HT1080 (cell line): ENCODE measurements around the gene GPC5. TPM values are rescaled to one million over a fixed set of nuclear protein-coding genes. Genes with fewer than 3 reads are reported as not detected.
A peak's percentile ranks its signal among the peaks of the same experiment; 100 is the strongest.
"Not testable (repeated sequence)": the region's sequence is repeated elsewhere in the genome, so short reads cannot be mapped to it uniquely, and the experiment has no call there.

Experiments
- DNase-seq: peaks from one replicate; pipeline ENCODE4 v3.0.0-alpha.2; 2015; ENCODE audit warnings: low read depth
- total RNA-seq: library from RNA; depleted of rRNA; stranded (reverse); fragments of >200 nt; shearing (Covaris generic); gene quantifications from 2 replicates; pipeline ENCODE4 v1.2.3, GENCODE V29; 2014

The GPC5 gene
- total RNA-seq, 1 experiment from 2014 or later: 0.14 TPM

DNA sequence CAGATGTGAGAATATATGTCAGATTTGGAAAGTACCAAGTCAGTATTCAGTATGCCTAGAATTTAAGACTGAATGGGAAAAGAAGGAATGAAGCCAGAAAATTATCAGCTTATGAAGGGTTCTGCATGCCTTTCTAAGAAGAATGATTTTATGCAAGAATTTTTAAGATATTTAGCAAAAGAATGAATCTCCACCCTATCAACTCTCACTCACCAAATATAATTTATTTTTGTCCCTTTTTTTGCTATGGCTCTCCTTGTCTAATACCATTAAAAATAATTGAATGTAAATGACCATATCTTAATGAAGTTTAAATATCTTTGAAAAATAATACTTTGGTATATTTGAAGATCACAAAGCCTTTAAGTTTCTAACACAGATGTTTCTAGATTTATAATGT is 1215.5 kb downstream of the GPC5 start:
- DNase-seq: no peak

GRCh38 chr13:92621985-92622384 is 1223.6 kb downstream of the GPC5 start:
- DNase-seq: no peak

- DNase-seq: no peak
These were observed 1224.5 kb downstream of the GPC5 start for GRCh38 chr13:92622905-92623304.

- DNase-seq: no peak
These were observed 1227.9 kb downstream of the GPC5 start for GRCh38 chr13:92626274-92626673.

- DNase-seq: peak; percentile 43
These were observed 1242.5 kb downstream of the GPC5 start for GRCh38 chr13:92640936-92641335.

DNA sequence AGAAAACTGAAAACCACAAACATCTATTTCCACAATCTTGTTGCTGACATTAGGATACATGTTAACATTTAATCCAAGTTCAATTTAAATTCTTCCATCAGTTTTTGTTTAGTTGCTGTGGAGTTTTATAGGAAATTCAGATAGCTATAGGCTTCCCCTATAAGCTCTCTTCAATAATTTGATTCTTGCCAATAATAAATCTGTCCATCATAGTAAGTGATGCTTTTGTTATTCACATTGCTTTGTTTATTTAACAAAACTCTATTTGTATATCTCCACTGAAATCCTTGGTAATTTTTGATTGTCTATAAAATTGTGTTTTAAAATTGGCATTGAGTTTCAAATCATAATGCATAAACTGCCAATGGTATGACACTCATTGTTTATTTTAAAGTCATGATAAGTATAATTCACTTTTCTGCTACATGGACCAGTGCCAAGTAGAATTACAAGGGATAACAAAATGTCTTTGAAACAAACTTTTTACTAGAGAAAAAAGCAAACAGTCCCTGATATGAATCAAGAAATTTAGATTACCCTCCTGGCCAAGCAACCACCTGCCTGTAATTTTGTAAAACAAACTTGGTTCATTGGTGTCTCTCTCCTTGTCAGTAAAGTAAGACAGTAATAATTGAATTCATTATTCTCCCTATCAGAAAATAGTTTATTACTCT is 1250.9 kb downstream of the GPC5 start:
- DNase-seq: no peak

DNA sequence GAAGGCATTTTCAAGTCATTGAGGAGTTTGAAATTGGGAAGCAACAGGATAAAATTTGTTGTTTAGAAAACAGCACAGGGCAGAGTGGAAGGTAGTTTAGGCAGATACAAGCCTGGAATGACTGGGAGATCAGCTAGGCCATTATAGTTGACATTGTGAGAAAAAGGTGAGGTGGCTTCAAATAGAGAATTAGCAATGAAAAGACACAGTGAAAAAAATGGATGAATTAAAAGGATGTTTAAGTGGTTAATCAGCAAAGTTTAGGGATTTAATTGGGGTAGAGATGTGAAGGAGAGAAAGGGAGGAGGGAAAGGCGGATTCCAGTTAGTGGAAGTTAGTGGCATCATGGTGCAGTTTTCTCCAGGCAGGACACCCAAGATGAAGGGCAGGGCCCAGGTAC is 1257.7 kb downstream of the GPC5 start:
- DNase-seq: no peak

GRCh38 chr13:92656648-92657047 is 1258.2 kb downstream of the GPC5 start:
- no peak for DNase-seq

- peak; percentile 73 for DNase-seq
These were observed 1259.1 kb downstream of the GPC5 start for GRCh38 chr13:92657565-92657964.

DNA sequence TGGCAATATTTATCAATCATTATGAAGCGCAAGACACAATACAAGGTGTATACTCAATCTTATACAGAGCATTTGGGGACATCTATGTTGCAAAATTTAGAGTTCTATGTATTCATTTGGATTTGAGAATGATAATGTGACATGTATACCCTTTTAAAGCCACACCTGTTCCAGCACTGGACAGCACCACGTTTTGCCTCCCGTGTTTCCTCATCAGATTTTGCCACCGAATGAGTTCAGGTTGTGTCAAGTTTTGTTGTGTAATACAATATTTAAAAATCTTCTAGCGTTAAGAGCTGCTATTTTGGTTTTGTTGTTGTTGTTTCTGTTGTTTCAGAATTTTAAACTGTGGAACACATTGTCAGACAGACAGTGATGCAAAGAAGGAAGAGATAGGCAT is 1259.9 kb downstream of the GPC5 start:
- DNase-seq: no peak

DNA sequence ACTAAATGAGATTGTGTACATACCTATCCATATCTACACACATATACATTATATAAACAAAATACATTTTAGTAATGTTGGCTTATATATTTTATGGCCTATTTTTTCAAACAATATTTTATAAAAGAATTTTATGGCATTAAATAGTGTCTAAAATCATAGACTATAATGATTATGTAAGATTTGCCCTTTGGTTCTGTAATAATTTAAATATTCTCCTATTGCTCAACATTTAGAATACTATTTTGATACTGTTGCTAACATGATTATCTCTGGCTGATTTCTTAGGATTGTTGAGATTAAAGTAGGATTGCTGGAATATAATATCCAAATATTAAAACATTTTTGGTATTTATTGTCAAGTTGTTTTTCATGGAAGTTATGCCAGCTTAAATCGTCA is 1263.0 kb downstream of the GPC5 start:
- no peak for DNase-seq

DNA sequence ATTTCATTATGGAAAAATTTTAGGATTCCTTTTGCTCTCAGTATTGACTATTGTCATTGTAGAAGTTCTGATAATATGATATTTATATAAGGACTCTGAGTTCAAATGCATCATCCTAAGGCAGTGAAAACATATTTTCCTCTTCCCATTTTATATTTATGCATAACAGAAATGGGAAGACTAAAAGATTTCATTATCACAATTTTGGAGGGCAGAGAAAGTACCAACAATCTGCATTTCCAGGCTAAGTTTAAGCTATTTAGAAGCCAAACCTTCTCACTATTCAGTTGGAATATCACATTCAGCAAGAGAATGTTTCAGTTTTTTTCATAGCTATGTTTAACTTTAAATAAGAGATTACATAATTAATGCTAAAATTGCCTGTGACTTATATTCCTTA is 1269.7 kb downstream of the GPC5 start:
- DNase-seq: no peak

- DNase-seq: no peak
These were observed 1271.7 kb downstream of the GPC5 start for GRCh38 chr13:92670096-92670495.

GRCh38 chr13:92671821-92672220 is 1273.4 kb downstream of the GPC5 start:
- DNase-seq: no peak

DNA sequence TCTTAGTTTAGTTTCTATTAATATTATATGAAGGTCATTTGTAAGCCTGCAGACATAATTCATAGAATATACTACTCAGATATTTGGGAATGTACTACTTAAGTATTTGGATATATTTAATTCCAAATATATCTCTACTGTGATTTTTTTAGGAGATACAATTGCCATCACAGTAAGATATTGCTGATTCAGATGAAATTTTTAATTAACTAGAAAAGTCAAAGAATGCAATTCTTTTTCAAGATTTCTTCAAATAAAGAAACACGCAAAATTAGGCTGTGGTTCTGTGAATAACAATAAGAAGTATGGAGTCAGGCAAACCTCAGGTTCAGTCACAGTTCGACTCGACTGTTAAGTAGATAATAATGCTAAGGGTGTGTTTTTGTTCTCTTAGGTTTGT is 1277.8 kb downstream of the GPC5 start:
- DNase-seq: no peak

DNA sequence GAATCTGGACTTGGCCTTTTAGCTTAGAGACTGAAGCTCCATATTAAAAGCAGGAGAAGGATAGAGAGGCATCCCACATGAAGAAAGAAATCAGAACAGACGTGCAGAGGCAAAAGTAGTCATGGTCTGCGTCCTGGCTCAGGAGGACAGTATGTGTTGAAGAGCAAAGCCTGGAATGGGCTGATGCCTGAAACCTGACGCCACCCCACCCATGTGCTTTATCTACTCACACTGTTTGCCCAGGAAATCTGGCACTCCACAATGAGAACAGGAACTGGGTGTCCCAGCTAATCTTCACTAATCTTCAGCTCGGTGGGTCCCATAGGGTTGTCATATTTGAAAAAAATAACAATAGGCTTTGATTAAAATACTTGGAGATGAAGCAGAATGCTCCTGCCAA is 1279.2 kb downstream of the GPC5 start:
- DNase-seq: no peak

DNA sequence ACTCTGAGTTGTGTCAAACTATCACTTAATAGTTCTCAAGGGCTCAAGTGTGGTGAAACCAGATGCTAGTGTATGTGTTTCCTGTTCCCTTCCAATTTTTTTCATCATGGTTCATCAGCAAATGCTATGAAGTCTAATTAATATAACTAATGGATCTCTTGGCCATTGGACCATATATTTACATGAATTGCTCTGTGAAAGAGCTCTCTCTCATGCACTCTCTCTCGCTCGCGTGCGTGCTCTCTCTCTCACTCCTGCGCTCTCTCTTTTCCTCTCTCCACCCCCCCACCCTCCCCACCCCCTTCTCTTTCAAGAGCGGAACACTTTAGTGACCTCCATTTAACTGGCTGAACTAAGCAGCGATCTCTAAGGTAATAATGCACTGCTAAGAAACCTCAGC is 1281.2 kb downstream of the GPC5 start:
- DNase-seq: no peak

DNA sequence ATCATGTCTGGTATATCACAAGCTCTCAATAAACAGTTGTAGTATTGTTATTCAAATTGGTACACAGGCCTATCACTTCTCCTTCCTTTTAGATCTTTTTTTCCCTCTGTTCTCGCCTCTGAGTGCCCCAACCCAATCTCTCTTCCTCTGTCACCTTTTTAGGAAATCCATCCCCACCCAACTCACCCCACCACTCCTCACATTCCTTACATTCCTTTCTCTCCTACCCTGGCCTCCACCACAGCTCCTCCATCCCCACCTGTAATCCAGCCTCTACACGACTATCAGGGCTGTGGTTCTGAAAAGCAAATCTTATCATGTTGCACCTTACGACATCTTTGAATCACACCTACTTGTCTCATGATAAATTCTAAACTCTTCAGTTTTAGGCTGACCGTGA is 1282.8 kb downstream of the GPC5 start:
- no peak for DNase-seq

DNA sequence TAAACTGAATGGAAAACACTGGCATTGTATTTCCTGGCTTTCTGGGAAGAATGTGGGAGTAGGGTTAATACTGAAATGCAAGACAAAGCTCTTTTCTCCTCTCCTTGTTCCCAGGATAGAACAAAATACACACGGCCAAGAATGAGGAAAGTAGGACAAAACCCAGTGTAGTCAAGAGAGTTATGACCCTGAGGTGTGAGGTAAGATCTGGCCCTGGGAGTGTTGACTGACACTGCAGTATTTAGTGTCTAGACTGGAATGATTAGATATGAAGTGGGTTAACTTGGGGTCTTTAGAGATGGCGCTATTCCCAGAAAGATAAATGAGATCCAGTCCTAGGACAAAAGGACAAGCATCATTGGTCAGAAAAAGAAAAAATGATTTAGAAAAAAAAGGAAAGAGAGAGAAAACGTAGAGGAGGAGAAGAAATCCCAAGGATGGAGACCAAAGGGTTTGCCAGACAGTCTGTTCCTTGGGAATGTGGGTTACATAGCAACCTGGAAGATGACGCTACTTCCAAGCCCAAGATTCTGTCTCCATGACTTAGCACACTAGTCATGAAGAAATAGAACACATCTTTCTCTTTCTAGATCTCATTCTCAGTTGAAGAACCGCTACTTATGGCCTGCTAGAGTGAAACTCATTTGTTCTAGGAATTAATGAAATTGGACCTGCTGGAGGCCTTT is 1284.6 kb downstream of the GPC5 start:
- DNase-seq: no peak

- no peak for DNase-seq
These were observed 1295.6 kb downstream of the GPC5 start for GRCh38 chr13:92694047-92694446.

- DNase-seq: not testable (repeated sequence)
These were observed 1297.4 kb downstream of the GPC5 start for GRCh38 chr13:92695827-92696226.

- DNase-seq: peak; percentile 3
These were observed 1318.3 kb downstream of the GPC5 start for GRCh38 chr13:92716749-92717148.

DNA sequence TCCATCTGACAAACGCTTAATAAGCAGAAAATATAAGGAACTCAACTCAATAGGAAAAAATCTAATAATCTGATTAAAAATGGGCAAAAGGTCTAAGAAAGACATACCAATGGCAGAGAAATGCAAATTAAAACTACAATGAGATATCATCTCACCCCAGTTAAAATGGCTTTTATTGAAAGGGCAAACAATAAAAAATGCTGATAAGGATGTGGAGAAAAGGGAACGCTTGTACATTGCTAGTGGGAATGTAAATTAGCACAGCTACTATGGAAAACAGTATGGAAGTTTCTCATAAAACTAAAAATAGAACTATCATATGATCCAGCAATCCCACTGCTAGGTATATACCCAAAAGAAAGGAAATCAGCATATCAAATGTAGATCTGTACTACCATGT is 1319.4 kb downstream of the GPC5 start:
- no peak for DNase-seq
